ENCODE results near the gene RBPMS2.
"Not testable (repeated sequence)": the region's sequence is repeated elsewhere in the genome, so short reads cannot be mapped to it uniquely, and the experiment has no call there.

RBPMS2 gene

GRCh38 chr15:64747578-64747977 is 27.8 kb downstream of the RBPMS2 start:
- Histone ChIP-seq H3K4me3 (no peak overlapping the region), H3K27ac (peak overlapping the region in 1 of 2 donors; percentile 11)
- DNase-seq (ENCODE audit: low spot score): no peak
- no peak for TF ChIP-seq CTCF (IDR thresholded peaks at IDR 0.05)

GRCh38 chr15:64746921-64747320 is 28.5 kb downstream of the RBPMS2 start:
- no peak for DNase-seq (ENCODE audit: low spot score)
- no peak overlapping the region for H3K27ac ChIP-seq
- no peak for TF ChIP-seq CTCF (IDR thresholded peaks at IDR 0.05)
- H3K4me3 ChIP-seq: no peak overlapping the region

- TF ChIP-seq CTCF (IDR thresholded peaks at IDR 0.05): no peak
- Histone ChIP-seq H3K27ac (no peak overlapping the region), H3K4me3 (no peak overlapping the region)
- no peak for DNase-seq (ENCODE audit: low spot score)
Observed at GRCh38 chr15:64746356-64746755, 29.0 kb downstream of the RBPMS2 start.

- H3K27ac ChIP-seq: peak overlapping the region in 1 of 2 donors; percentile 57
- no peak overlapping the region for H3K4me3 ChIP-seq
- DNase-seq (ENCODE audit: low spot score): no peak
- no peak for TF ChIP-seq CTCF (IDR thresholded peaks at IDR 0.05)
Observed at GRCh38 chr15:64743691-64744090, 31.7 kb downstream of the RBPMS2 start.

- peak overlapping the region in 1 of 2 donors; percentile 57 for H3K27ac ChIP-seq
- DNase-seq (ENCODE audit: low spot score): no peak
- no peak for TF ChIP-seq CTCF (IDR thresholded peaks at IDR 0.05)
- H3K4me3 ChIP-seq: no peak overlapping the region
Observed at GRCh38 chr15:64742921-64743320, 32.5 kb downstream of the RBPMS2 start.

GRCh38 chr15:64742385-64742784 is 33.0 kb downstream of the RBPMS2 start:
- no peak overlapping the region for H3K4me3 ChIP-seq
- no peak for TF ChIP-seq CTCF (IDR thresholded peaks at IDR 0.05)
- no peak for DNase-seq (ENCODE audit: low spot score)
- peak overlapping the region in 1 of 2 donors; percentile 57 for H3K27ac ChIP-seq

- peak overlapping the region in 1 of 2 donors; percentile 57 for H3K27ac ChIP-seq
- DNase-seq (ENCODE audit: low spot score); H3K4me3 ChIP-seq: not testable (repeated sequence)
Observed at GRCh38 chr15:64741708-64742107, 33.7 kb downstream of the RBPMS2 start.

Data from coronary artery (tissue), 2 donors.